OCI-LY3 (cell line): ENCODE measurements around the gene TANC1.

Experiments
- EZH2phosphoT487 ChIP-seq: fragments of 200-600 bp; shearing (Covaris generic); IDR thresholded peaks from 2 replicates; pipeline ENCODE4 v1.6.1; 2018; ENCODE audit warnings: antibody characterized with exemption, mixed run types, low read depth
- TF ChIP-seq, protein P1 (sequence below): fragments of 200-600, 300-600 bp; sonication (generic); IDR thresholded peaks from 2 replicates; pipeline ENCODE4 v1.5.1; 2014; ENCODE audit warnings: antibody characterized with exemption, low read length, low read depth

DNA sequence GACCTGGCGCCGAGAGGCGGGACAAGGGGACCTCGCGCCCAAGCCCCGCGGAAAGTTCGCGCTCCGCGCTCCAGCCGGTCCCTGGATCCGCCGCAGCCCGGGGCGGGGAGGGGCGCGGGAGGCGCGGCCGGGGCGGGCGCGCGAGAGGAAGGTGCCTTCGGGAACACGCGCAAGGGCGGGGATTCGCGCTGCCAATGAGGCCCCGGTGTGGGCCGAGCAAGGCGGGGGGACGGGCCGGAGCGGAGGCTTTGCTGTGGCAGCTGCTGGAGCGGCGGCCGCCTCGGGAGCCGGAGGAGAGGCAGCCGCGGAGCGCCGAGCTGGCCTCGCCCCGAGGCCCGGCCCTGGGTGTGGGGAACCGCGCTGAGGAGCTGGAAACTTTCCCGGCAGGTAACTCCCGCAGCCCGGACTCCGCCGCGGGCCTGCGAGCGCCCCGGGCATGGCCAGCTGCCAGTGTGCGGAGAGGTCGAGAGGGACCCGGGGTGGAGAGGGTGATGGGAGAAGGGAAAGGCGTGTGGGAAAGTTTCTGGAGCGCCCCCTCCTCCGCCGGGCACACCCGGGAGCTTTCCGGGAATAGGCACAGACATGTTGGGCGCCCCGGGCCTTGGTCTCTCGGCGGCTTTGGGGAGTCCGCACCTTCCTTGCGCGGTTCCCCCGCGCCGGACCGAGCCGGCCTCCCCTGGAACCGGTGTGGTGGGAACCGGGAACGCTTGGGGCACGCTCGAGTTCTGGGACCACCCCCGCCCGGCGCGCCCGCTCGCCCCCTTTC is at the start of gene TANC1:
- no peak for TF ChIP-seq EZH2phosphoT487
- TF ChIP-seq, protein P1, sequence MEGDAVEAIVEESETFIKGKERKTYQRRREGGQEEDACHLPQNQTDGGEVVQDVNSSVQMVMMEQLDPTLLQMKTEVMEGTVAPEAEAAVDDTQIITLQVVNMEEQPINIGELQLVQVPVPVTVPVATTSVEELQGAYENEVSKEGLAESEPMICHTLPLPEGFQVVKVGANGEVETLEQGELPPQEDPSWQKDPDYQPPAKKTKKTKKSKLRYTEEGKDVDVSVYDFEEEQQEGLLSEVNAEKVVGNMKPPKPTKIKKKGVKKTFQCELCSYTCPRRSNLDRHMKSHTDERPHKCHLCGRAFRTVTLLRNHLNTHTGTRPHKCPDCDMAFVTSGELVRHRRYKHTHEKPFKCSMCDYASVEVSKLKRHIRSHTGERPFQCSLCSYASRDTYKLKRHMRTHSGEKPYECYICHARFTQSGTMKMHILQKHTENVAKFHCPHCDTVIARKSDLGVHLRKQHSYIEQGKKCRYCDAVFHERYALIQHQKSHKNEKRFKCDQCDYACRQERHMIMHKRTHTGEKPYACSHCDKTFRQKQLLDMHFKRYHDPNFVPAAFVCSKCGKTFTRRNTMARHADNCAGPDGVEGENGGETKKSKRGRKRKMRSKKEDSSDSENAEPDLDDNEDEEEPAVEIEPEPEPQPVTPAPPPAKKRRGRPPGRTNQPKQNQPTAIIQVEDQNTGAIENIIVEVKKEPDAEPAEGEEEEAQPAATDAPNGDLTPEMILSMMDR: no peak
